Liver (tissue), 9 donors: ENCODE results near the gene HIPK2. TPM values are rescaled to one million over a fixed set of nuclear protein-coding genes. Genes with fewer than 3 reads are reported as not detected.

Experiments
- DNase-seq: peaks from one replicate; pipeline ENCODE4 v3.0.0-alpha.2; 2017; ENCODE audit warnings: low spot score
- H3K27ac ChIP-seq, 2 donors: one replicate each; pipeline ENCODE4 v1.7.0; 2013; ENCODE audit warnings: inconsistent platforms in 2 of 2, low read length in 2 of 2, control low read depth in 1 of 2, low read depth in 1 of 2, mild to moderate bottlenecking in 1 of 2
- H3K27me3 ChIP-seq, 4 donors: one replicate each; pipeline versions ENCODE4 v1.6.1 to v1.7.0; 2013; ENCODE audit warnings: low read length in 3 of 4, inconsistent platforms in 1 of 4, mild to moderate bottlenecking in 1 of 4, moderate library complexity in 1 of 4; ENCODE audit not compliant: control insufficient read depth in 4 of 4, insufficient read depth in 4 of 4
- H3K36me3 ChIP-seq, 4 donors: one replicate each; pipeline versions ENCODE4 v1.6.1 to v1.7.0; 2013; ENCODE audit warnings: low read length in 3 of 4, mild to moderate bottlenecking in 3 of 4, low read depth in 1 of 4, moderate library complexity in 1 of 4; ENCODE audit not compliant: control insufficient read depth in 4 of 4, insufficient read depth in 3 of 4
- H3K4me1 ChIP-seq, 4 donors: one replicate each; pipeline versions ENCODE4 v1.6.1 to v1.7.0; 2013; ENCODE audit warnings: low read length in 3 of 4, mild to moderate bottlenecking in 3 of 4, moderate library complexity in 1 of 4; ENCODE audit not compliant: control insufficient read depth in 4 of 4, insufficient read depth in 4 of 4
- H3K4me3 ChIP-seq, 3 donors: one replicate each; pipeline versions ENCODE4 v1.6.1 to v1.7.0; 2013; ENCODE audit warnings: low read length in 3 of 3, control low read depth in 1 of 3, low read depth in 1 of 3, mild to moderate bottlenecking in 1 of 3
- H3K9ac ChIP-seq, 2 donors: one replicate each; pipeline ENCODE4 v1.7.0; 2013; ENCODE audit warnings: low read length in 2 of 2, mild to moderate bottlenecking in 2 of 2, moderate library complexity in 2 of 2, control low read depth in 1 of 2, low read depth in 1 of 2
- H3K9me3 ChIP-seq, 4 donors: one replicate each; pipeline versions ENCODE4 v1.6.1 to v1.7.0; 2013; ENCODE audit warnings: low read length in 3 of 4; ENCODE audit not compliant: control insufficient read depth in 4 of 4
- ATF3 ChIP-seq: IDR thresholded peaks from 2 replicates; pipeline ENCODE4 v1.6.1; 2016; ENCODE audit warnings: antibody characterized with exemption
- CTCF ChIP-seq: fragments of 150-350 bp; IDR thresholded peaks from 2 replicates; pipeline ENCODE4 v1.5.1; 2017; ENCODE audit warnings: improper control_type of control experiment, low read depth, low read length; ENCODE audit not compliant: missing input control
- EGR1 ChIP-seq, 2 donors: IDR thresholded peaks; 2 replicates each; pipeline ENCODE4 v1.6.1; 2016 to 2018; ENCODE audit warnings: antibody characterized with exemption in 2 of 2, low read depth in 2 of 2
- FOXA1 ChIP-seq: IDR thresholded peaks from 2 replicates; pipeline ENCODE4 v1.6.1; 2016; ENCODE audit warnings: antibody characterized with exemption
- FOXA2 ChIP-seq: IDR thresholded peaks from 2 replicates; pipeline ENCODE4 v1.6.1; 2016; ENCODE audit warnings: antibody characterized with exemption
- GABPA ChIP-seq, 2 donors: IDR thresholded peaks in 1 of 2; conservative IDR thresholded peaks in 1 of 2; 2 replicates each; pipeline ENCODE4 v1.6.1; 2016; ENCODE audit warnings: antibody characterized with exemption in 2 of 2, mild to moderate bottlenecking in 1 of 2, moderate library complexity in 1 of 2
- HNF4A ChIP-seq, 2 donors: conservative IDR thresholded peaks; 2 replicates each; pipeline ENCODE4 v1.6.1; 2016; ENCODE audit warnings: antibody characterized with exemption in 2 of 2, mild to moderate bottlenecking in 2 of 2
- HNF4G ChIP-seq: IDR thresholded peaks from 2 replicates; pipeline ENCODE4 v1.6.1; 2016; ENCODE audit warnings: antibody characterized with exemption
- JUND ChIP-seq, 2 donors: IDR thresholded peaks; 2 replicates each; pipeline ENCODE4 v1.6.1; 2016; ENCODE audit warnings: antibody characterized with exemption in 2 of 2
- NR2F2 ChIP-seq: IDR thresholded peaks from 2 replicates; pipeline ENCODE4 v1.6.1; 2016; ENCODE audit warnings: antibody characterized with exemption
- RAD21 ChIP-seq, 2 donors: IDR thresholded peaks; 2 replicates each; pipeline ENCODE4 v1.6.1; 2016; ENCODE audit warnings: antibody characterized with exemption in 2 of 2, mild to moderate bottlenecking in 2 of 2
- REST ChIP-seq: IDR thresholded peaks from 2 replicates; pipeline ENCODE4 v1.6.1; 2016; ENCODE audit warnings: antibody characterized with exemption, mild to moderate bottlenecking
- RXRA ChIP-seq, 2 donors: IDR thresholded peaks; 2 replicates each; pipeline ENCODE4 v1.6.1; 2017 to 2018; ENCODE audit warnings: antibody characterized with exemption in 2 of 2, mild to moderate bottlenecking in 1 of 2
- SP1 ChIP-seq: IDR thresholded peaks from 2 replicates; pipeline ENCODE4 v1.6.1; 2018; ENCODE audit warnings: antibody characterized with exemption, mild to moderate bottlenecking
- TAF1 ChIP-seq: conservative IDR thresholded peaks from 2 replicates; pipeline ENCODE4 v1.6.1; 2016; ENCODE audit warnings: antibody characterized with exemption, mild to moderate bottlenecking
- YY1 ChIP-seq: IDR thresholded peaks from 2 replicates; pipeline ENCODE4 v1.6.1; 2016; ENCODE audit warnings: antibody characterized with exemption, mild to moderate bottlenecking
- ZBTB33 ChIP-seq: IDR thresholded peaks from 2 replicates; pipeline ENCODE4 v1.6.1; 2016; ENCODE audit warnings: antibody characterized with exemption
- WGBS: extraction: QIAGEN DNeasy Blood & Tissue Kit; methylation state at CpG from one replicate; pipeline ENCODE4 v1.1.7; 2013; 5-methylcytosine and 5-hydroxymethylcytosine counted together
- polyA plus RNA-seq, 2 donors: library from polyadenylated mRNA; stranded (reverse) in 1 of 2; unstranded in 1 of 2; fragments of 200-250 nt in 1 of 2; fragments of >200 nt in 1 of 2; fragmentation: Nextera tagmentation in 1 of 2; extraction: Ambion mirVana in 1 of 2; gene quantifications; one replicate each; pipeline versions ENCODE4 v1.2.1 to v1.2.3, GENCODE V29; 2013 to 2015
- total RNA-seq, 2 donors: library from RNA; depleted of rRNA; stranded (reverse); fragments of >200 nt; gene quantifications; one replicate each; pipeline ENCODE4 v1.2.3, GENCODE V29; 2014
- TF ChIP-seq, protein P1 (sequence below): IDR thresholded peaks from 2 replicates; pipeline ENCODE4 v1.6.1; 2016; ENCODE audit warnings: antibody characterized with exemption
- donor health status: healthy.
- donor health status: healthy.
- donor health status: healthy.
- donor health status: healthy.
- donor health status: healthy.

HIPK2 gene
- total and polyA plus RNA-seq, 4 donors: 13.1 to 48.8 (median 16.6) TPM

DNA sequence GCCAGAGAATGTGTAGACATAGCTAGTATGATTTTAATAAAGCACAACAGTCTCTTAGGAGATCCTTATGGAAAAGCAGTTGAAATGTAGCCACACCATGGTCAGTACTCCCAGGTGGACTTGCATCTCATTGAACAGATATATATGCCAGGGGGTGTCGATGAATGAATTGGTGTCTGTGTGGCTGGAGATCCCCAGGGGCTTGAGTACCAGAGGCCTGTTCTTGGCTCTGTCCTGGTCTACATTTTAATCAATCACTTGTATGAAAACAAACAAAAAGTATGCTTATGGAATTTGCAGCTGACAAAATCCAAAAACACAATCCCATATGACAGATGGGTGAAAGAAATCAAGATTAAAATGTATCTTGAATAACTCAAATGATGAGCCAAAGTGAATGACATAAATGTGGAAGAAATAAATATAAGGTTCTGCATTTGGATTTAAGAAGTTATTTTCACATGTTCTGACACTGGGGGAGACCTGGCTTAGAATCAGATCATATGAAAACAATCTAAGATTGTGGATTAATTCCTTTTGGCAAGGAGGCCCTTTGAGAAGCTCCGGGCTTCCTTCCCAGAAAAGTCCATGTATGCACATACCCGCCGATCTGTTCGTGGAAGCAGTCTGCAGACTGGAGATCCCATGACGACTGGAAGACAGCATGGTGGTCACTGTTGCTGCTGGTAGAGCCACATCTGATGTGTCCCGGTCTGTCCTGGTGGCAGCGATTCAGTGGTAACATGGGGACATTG is 238.7 kb downstream of the HIPK2 start:
- Histone ChIP-seq H3K27me3 (peaks cover 0 to 4% (median 0%) of the 10 kb centered on the region in 4 donors), H3K9ac (no peak overlapping the region), H3K4me1 (no peaks in the 10 kb centered on the region), H3K27ac (no peak overlapping the region), H3K4me3 (no peak overlapping the region), H3K36me3 (no peaks in the 10 kb centered on the region), H3K9me3 (no peaks in the 10 kb centered on the region)
- no peak for TF ChIP-seq FOXA2
- no peak for DNase-seq
- 88% methylated on average over 8 of the region's 8 CpGs for WGBS

- no peak overlapping the region for H3K9ac ChIP-seq
- no peaks in the 10 kb centered on the region for H3K4me1 ChIP-seq
- no peak for DNase-seq
- TF ChIP-seq SP1 (no peak), NR2F2 (no peak), ATF3 (no peak), EGR1 (IDR thresholded peaks at IDR 0.05; ENCODE audit: low read depth in 2 of 2) (no peak), HNF4A (conservative IDR thresholded peaks at IDR 0.05) (no peak), REST (no peak), RAD21 (IDR thresholded peaks at IDR 0.05) (no peak), RXRA (IDR thresholded peaks at IDR 0.05) (no peak), GABPA (IDR thresholded peaks at IDR 0.05 in 1 of 2, conservative IDR thresholded peaks at IDR 0.05 in 1 of 2) (no peak), YY1 (no peak), ZBTB33 (no peak), FOXA1 (no peak), JUND (IDR thresholded peaks at IDR 0.05) (no peak), HNF4G (no peak), TAF1 (no peak), CTCF (no peak), FOXA2 (no peak)
- TF ChIP-seq, protein P1, sequence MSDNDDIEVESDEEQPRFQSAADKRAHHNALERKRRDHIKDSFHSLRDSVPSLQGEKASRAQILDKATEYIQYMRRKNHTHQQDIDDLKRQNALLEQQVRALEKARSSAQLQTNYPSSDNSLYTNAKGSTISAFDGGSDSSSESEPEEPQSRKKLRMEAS: no peak
- H3K9me3 ChIP-seq: no peaks in the 10 kb centered on the region
- H3K27ac ChIP-seq: no peak overlapping the region
- WGBS: 92% methylated on average over 8 of the region's 8 CpGs
- H3K36me3 ChIP-seq: no peaks in the 10 kb centered on the region
- no peaks in the 10 kb centered on the region for H3K27me3 ChIP-seq
- H3K4me3 ChIP-seq: no peak overlapping the region
Observed at GRCh38 chr7:139536152-139536551, 241.6 kb downstream of the HIPK2 start.
